Measurements from ENCODE around the gene SLC50A1.
A peak's percentile ranks its signal among the peaks of the same experiment; 100 is the strongest.

The SLC50A1 gene

DNA sequence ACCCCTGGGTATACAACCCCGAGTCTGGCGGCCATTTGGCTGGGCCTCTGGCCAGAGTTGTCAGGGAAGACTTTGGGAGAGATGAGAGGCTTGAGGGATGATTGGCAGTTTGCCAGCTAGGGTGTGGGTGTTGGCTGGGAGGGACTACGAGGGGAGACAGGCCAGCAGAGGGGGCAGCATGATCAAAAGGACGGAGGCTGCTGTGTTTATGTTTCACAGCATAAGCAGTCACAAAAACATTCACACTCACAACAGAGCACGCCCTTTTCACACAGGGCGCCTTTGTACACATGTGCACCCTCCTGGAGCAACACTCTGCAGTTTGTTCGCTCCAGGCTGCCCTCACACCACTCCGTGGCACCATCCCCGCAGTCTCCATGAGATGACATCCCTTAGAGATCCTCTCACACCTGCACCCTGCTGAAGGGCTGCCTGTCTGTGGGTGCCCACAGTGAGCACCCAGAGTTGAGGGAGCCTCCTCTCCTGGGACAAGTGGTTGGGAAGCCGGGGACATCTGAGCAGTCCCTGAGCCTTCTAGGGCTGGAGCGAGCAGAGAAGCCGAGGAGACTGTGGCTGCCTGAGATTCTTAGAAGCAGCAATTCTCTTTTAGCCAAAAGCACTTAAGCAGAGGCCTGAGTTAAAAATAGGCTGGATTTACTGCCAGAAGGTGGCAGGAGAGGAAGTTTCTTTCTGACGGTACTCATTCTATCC, 41.6 kb upstream of the SLC50A1 start:
- H3K9me3 ChIP-seq (ENCODE audit: insufficient read depth, low read length), result no peaks in the 10 kb centered on the region
- peaks cover 22% of the 10 kb centered on the region for H3K4me1 ChIP-seq (ENCODE audit: insufficient read depth, insufficient read length)
- no peak overlapping the region for H3K4me3 ChIP-seq (ENCODE audit: insufficient read length, low read depth)
- TF ChIP-seq SUZ12 (IDR thresholded peaks at IDR 0.05; ENCODE audit: extremely low read depth, insufficient read depth, insufficient read length) (no peak), YY1 (IDR thresholded peaks at IDR 0.05; ENCODE audit: insufficient read depth, insufficient read length) (no peak), ZNF274 (IDR thresholded peaks at IDR 0.05; ENCODE audit: low read depth, low read length) (no peak)
- no peaks in the 10 kb centered on the region for H3K36me3 ChIP-seq (ENCODE audit: insufficient read depth, insufficient read length, low read length)
- H3K9ac ChIP-seq (ENCODE audit: insufficient read length, low read depth), result peak overlapping the region; percentile 37
- H3K27me3 ChIP-seq (ENCODE audit: insufficient read depth, insufficient read length), result peaks cover 9% of the 10 kb centered on the region
- no peak for DNase-seq (ENCODE audit: low read depth, low spot score)

DNA sequence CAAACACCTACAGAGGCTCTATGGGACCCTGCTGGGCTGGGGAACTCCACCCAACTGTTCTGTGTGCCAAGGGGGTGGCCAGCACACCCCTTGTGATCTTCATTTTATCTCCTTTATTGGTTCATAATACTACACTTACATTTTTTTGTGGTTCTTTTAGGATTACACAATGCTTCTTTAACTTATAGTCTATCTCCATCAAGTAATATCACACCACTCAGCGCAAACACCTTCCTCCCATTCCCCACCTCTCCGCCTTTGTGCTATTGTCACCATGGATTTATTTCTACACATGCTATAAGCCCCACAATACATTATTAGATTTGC, 41.1 kb upstream of the SLC50A1 start:
- Histone ChIP-seq H3K36me3 (ENCODE audit: insufficient read depth, insufficient read length, low read length) (no peaks in the 10 kb centered on the region), H3K9ac (ENCODE audit: insufficient read length, low read depth) (no peak overlapping the region)

DNA sequence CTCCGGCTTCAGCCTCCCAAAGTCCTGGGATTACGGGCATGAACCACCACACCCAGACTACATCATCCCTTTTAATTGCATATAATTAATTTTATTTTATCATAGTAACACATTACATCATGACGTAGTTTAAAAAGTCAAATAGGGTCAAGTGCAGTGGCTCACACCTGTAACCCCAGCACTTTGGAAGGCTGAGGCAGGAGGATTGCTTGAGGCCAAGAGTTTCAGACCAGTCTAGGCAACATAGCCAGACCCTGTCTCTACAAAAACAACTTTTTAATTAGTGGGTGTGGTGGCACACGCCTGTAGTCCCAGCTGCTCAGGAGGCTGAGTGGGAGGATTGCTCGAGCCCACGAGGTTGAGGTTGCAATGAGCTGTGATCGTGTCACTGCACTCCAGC, 36.3 kb upstream of the SLC50A1 start:
- no peak for DNase-seq (ENCODE audit: low read depth, low spot score)
- Histone ChIP-seq H3K36me3 (ENCODE audit: insufficient read depth, insufficient read length, low read length) (no peaks in the 10 kb centered on the region), H3K9me3 (ENCODE audit: insufficient read depth, low read length) (no peaks in the 10 kb centered on the region), H3K4me1 (ENCODE audit: insufficient read depth, insufficient read length) (no peaks in the 10 kb centered on the region), H3K9ac (ENCODE audit: insufficient read length, low read depth) (no peak overlapping the region), H3K4me3 (ENCODE audit: insufficient read length, low read depth) (no peak overlapping the region), H3K27me3 (ENCODE audit: insufficient read depth, insufficient read length) (no peaks in the 10 kb centered on the region)
- TF ChIP-seq ZNF274 (IDR thresholded peaks at IDR 0.05; ENCODE audit: low read depth, low read length) (no peak), YY1 (IDR thresholded peaks at IDR 0.05; ENCODE audit: insufficient read depth, insufficient read length) (no peak), SUZ12 (IDR thresholded peaks at IDR 0.05; ENCODE audit: extremely low read depth, insufficient read depth, insufficient read length) (no peak)

More for the DNA sequence above, 41.1 kb upstream of the SLC50A1 start:
- H3K9me3 ChIP-seq (ENCODE audit: insufficient read depth, low read length), result no peaks in the 10 kb centered on the region
- no peak overlapping the region for H3K4me3 ChIP-seq (ENCODE audit: insufficient read length, low read depth)
- no peak for TF ChIP-seq ZNF274 (IDR thresholded peaks at IDR 0.05; ENCODE audit: low read depth, low read length)
- no peak for TF ChIP-seq YY1 (IDR thresholded peaks at IDR 0.05; ENCODE audit: insufficient read depth, insufficient read length)
- TF ChIP-seq SUZ12 (IDR thresholded peaks at IDR 0.05; ENCODE audit: extremely low read depth, insufficient read depth, insufficient read length), result no peak
- H3K27me3 ChIP-seq (ENCODE audit: insufficient read depth, insufficient read length), result peaks cover 9% of the 10 kb centered on the region
- H3K4me1 ChIP-seq (ENCODE audit: insufficient read depth, insufficient read length), result peaks cover 22% of the 10 kb centered on the region
- DNase-seq (ENCODE audit: low read depth, low spot score), result no peak

DNA sequence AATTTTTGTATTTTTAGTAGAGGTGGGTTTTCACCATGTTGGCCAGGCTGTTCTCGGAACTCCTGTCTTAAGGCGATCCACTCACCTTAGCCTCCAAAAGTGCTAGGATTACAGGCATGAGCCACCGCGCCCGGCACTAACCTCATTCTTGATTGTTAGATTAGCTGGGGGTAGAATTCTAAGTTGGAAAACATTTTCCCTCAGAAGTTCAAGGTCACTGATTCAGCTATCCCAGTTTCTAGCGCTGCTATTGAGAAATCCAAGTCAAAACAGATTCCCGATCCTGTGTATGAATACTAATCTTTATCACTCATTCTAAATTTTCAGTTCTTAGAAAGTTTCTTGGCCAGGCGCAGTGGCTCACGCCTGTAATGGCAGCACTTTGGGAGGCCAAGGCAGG, 32.3 kb upstream of the SLC50A1 start:
- Histone ChIP-seq H3K36me3 (ENCODE audit: insufficient read depth, insufficient read length, low read length) (no peaks in the 10 kb centered on the region), H3K4me3 (ENCODE audit: insufficient read length, low read depth) (no peak overlapping the region), H3K27me3 (ENCODE audit: insufficient read depth, insufficient read length) (no peaks in the 10 kb centered on the region), H3K4me1 (ENCODE audit: insufficient read depth, insufficient read length) (peaks cover 2% of the 10 kb centered on the region), H3K9ac (ENCODE audit: insufficient read length, low read depth) (no peak overlapping the region), H3K9me3 (ENCODE audit: insufficient read depth, low read length) (no peaks in the 10 kb centered on the region)
- DNase-seq (ENCODE audit: low read depth, low spot score), result no peak
- no peak for TF ChIP-seq SUZ12 (IDR thresholded peaks at IDR 0.05; ENCODE audit: extremely low read depth, insufficient read depth, insufficient read length)
- no peak for TF ChIP-seq ZNF274 (IDR thresholded peaks at IDR 0.05; ENCODE audit: low read depth, low read length)
- no peak for TF ChIP-seq YY1 (IDR thresholded peaks at IDR 0.05; ENCODE audit: insufficient read depth, insufficient read length)

DNA sequence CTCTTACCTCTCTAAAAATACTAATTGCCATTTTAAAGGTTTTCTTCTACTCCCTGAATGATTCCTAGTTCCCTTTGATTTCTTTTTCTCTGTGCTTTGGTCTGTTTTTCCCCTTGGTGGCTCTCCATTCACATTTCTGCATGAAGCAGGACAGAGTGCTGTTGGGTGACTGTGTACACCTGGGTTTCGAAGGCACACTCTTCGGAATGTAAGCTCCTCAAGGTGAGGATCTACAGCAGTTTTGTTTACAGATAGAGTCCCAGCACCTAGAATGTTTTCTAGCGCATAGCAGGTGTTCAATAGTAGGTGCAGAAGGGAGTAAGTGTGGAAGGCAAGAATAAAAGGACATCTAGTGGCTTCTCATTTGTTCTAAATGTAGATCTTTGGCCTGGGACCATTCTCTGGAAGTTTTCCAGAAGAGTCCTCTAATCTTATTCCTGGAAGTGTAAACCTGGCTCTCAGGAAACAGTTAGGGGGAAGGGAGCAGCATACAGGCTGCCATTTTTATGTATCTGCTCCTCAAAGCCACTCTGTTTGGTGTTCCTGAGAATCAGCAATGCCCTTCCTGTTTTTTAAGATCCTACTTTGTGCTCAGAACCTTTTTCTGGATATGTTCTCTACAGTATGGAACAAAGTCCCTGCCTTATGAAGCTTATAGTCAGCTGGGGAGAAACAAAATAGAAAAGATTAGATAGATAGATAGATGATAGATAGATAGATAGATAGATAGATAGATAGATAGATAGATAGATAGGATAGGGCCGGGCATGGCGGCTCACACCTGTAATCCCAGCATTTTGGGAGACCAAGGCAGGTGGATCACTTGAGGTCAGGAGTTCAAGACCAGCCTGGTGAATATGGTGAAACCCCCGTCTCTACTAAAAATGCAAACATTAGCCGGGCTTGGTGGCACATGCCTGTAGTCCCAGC, 30.8 kb upstream of the SLC50A1 start:
- Histone ChIP-seq H3K36me3 (ENCODE audit: insufficient read depth, insufficient read length, low read length) (no peaks in the 10 kb centered on the region), H3K9ac (ENCODE audit: insufficient read length, low read depth) (no peak overlapping the region), H3K9me3 (ENCODE audit: insufficient read depth, low read length) (no peaks in the 10 kb centered on the region), H3K4me1 (ENCODE audit: insufficient read depth, insufficient read length) (peaks cover 2% of the 10 kb centered on the region), H3K4me3 (ENCODE audit: insufficient read length, low read depth) (no peak overlapping the region), H3K27me3 (ENCODE audit: insufficient read depth, insufficient read length) (no peaks in the 10 kb centered on the region)
- DNase-seq (ENCODE audit: low read depth, low spot score), result no peak
- TF ChIP-seq SUZ12 (IDR thresholded peaks at IDR 0.05; ENCODE audit: extremely low read depth, insufficient read depth, insufficient read length) (no peak), ZNF274 (IDR thresholded peaks at IDR 0.05; ENCODE audit: low read depth, low read length) (no peak), YY1 (IDR thresholded peaks at IDR 0.05; ENCODE audit: insufficient read depth, insufficient read length) (no peak)

DNA sequence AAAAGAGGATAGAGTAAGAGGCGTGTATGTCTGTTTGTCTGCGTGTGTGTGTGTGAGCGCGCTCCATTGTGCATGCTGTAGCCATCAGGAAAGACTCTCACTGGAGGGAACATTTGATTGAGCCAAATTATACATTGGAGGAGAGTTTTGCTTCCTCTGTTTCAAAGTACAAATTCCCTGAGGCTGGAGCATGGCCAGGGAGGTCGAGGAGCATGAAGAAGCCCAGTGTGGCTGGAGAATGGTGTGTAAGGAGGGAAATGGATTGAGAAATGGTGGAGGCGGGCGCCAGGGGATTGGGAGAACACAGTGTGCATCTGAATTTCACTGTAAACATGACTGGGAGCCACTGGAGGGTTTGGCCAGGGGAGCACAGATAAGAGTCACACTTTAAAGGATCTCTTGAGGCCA, 30.0 kb upstream of the SLC50A1 start:
- no peaks in the 10 kb centered on the region for H3K27me3 ChIP-seq (ENCODE audit: insufficient read depth, insufficient read length)
- H3K4me1 ChIP-seq (ENCODE audit: insufficient read depth, insufficient read length), result peaks cover 2% of the 10 kb centered on the region
- TF ChIP-seq ZNF274 (IDR thresholded peaks at IDR 0.05; ENCODE audit: low read depth, low read length), result no peak
- no peak for TF ChIP-seq SUZ12 (IDR thresholded peaks at IDR 0.05; ENCODE audit: extremely low read depth, insufficient read depth, insufficient read length)
- H3K36me3 ChIP-seq (ENCODE audit: insufficient read depth, insufficient read length, low read length), result no peaks in the 10 kb centered on the region
- H3K4me3 ChIP-seq (ENCODE audit: insufficient read length, low read depth), result no peak overlapping the region
- H3K9ac ChIP-seq (ENCODE audit: insufficient read length, low read depth), result no peak overlapping the region
- H3K9me3 ChIP-seq (ENCODE audit: insufficient read depth, low read length), result no peaks in the 10 kb centered on the region
- DNase-seq (ENCODE audit: low read depth, low spot score), result no peak

DNA sequence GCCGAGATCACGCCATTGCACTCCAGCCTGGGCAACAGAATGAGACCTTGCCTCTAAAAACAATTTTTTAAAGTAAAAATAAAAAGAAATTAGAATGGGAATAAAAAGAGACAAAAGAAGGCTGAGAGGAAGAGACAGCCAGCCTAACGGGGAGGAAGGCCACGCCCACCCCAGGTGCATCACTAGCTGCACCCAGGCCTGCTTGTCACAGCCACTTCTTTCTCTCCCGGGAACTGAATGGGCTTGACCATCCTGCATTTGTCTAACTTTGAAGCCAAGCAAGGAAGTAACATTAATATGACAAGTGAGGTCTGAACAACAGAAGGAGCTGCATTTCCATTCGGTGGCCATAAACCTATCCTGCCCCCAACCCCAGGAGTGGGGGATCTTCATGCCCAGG, 28.8 kb upstream of the SLC50A1 start:
- no peaks in the 10 kb centered on the region for H3K27me3 ChIP-seq (ENCODE audit: insufficient read depth, insufficient read length)
- TF ChIP-seq SUZ12 (IDR thresholded peaks at IDR 0.05; ENCODE audit: extremely low read depth, insufficient read depth, insufficient read length), result no peak

More for the DNA sequence above, 28.8 kb upstream of the SLC50A1 start:
- Histone ChIP-seq H3K4me3 (ENCODE audit: insufficient read length, low read depth) (no peak overlapping the region), H3K9me3 (ENCODE audit: insufficient read depth, low read length) (no peaks in the 10 kb centered on the region), H3K36me3 (ENCODE audit: insufficient read depth, insufficient read length, low read length) (no peaks in the 10 kb centered on the region), H3K4me1 (ENCODE audit: insufficient read depth, insufficient read length) (peaks cover 5% of the 10 kb centered on the region), H3K9ac (ENCODE audit: insufficient read length, low read depth) (no peak overlapping the region)
- no peak for DNase-seq (ENCODE audit: low read depth, low spot score)
